GM06990 (cell line): ENCODE data around the gene TMEM132C.

Experiments
- DNase-seq: peaks from one replicate; pipeline ENCODE4 v3.0.0-alpha.2; 2011; ENCODE audit not compliant: insufficient read length; ENCODE audit errors: extremely low read depth
- H3K27me3 ChIP-seq: replicated peaks from 2 replicates; pipeline ENCODE4 v1.6.0; 2011; ENCODE audit warnings: low read length; ENCODE audit not compliant: control insufficient read depth, insufficient read depth
- H3K36me3 ChIP-seq: 2 replicates; pipeline ENCODE4 v1.5.1; 2011; ENCODE audit warnings: low read length; ENCODE audit not compliant: control insufficient read depth, insufficient read depth
- H3K4me3 ChIP-seq: replicated peaks from 2 replicates; pipeline ENCODE4 v1.5.1; 2011; ENCODE audit warnings: low read depth, mild to moderate bottlenecking, control low read depth, low read length
- TF ChIP-seq, protein P1 (sequence below): IDR thresholded peaks from 2 replicates; pipeline ENCODE4 v1.5.1; 2011; ENCODE audit warnings: low read length, control low read depth, mild to moderate bottlenecking, inconsistent platforms; ENCODE audit not compliant: insufficient read depth, poor library complexity, severe bottlenecking

Gene TMEM132C

DNA sequence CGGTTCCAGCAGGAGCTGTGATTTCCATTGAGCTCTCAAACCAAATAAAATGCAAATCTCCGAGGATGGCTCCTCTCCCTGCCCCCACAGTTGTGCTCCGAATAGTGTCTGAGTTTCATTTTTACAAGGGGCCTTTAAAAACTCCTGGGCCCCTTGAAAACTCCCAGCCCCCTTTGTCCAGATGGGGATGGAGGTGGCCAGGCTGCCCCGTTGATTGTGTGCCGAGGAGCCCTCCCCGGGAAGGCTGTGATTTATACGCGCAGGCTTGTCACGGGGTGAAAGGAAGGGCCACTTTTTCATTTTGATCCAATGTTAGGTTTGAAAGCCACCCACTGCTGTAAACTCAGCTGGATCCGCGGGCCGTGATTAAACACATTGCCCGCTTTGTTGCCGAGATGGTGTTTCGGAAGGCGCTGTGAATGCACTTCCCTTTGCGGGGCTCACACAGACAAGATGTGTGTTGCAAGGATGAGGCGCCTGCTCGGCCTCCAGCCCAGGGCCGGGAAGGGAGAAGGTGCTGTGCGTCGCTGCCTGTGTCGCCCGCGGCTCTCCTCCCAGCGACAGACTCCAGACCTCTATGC, 98.8 kb downstream of the TMEM132C start:
- Histone ChIP-seq H3K4me3 (no peak overlapping the region), H3K36me3 (no peaks in the 10 kb centered on the region), H3K27me3 (no peaks in the 10 kb centered on the region)
- TF ChIP-seq, protein P1, sequence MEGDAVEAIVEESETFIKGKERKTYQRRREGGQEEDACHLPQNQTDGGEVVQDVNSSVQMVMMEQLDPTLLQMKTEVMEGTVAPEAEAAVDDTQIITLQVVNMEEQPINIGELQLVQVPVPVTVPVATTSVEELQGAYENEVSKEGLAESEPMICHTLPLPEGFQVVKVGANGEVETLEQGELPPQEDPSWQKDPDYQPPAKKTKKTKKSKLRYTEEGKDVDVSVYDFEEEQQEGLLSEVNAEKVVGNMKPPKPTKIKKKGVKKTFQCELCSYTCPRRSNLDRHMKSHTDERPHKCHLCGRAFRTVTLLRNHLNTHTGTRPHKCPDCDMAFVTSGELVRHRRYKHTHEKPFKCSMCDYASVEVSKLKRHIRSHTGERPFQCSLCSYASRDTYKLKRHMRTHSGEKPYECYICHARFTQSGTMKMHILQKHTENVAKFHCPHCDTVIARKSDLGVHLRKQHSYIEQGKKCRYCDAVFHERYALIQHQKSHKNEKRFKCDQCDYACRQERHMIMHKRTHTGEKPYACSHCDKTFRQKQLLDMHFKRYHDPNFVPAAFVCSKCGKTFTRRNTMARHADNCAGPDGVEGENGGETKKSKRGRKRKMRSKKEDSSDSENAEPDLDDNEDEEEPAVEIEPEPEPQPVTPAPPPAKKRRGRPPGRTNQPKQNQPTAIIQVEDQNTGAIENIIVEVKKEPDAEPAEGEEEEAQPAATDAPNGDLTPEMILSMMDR: no peak
- no peak for DNase-seq

DNA sequence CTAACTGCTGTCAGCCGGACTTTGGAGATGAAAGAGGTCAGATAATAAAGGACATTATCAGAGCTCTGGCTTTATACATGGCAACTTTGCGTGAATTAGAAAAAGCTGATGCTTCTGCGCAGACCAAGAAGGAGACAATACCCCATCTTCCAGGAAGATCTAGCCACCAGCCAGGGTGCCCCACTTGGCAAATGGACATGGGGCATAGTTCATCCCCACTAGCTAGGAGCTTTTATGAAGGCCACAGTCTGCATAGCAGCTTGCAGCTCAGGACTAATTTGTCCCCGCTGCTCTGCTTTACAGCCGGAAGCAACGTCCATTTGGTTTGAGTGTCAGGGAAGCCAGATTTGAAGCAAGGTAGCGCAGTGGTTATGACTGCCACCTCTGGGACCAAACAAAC, 101.0 kb downstream of the TMEM132C start:
- no peak overlapping the region for H3K4me3 ChIP-seq
- H3K27me3 ChIP-seq: no peaks in the 10 kb centered on the region
- H3K36me3 ChIP-seq: no peaks in the 10 kb centered on the region
- TF ChIP-seq, protein P1: no peak
- no peak for DNase-seq

DNA sequence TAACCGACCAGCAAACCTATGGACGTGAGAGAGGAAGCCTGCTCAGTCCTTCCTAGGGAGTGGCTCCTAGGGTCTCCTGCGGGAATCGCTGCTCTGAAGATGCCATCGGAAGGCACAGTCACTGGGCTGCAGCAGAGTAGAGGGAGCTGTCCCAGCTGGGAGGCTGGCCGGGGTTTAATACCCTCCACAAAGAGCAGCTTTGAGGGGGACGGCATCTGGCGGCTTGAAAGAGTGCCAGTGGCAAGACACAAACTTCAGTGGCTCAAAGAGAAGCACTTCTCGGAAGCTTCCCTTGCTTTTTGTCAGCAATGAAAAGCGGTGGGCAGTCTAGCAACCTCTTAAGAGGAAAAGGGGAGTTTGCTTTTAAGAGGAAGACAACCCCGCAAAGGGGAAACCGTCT, 114.6 kb downstream of the TMEM132C start:
- H3K4me3 ChIP-seq: no peak overlapping the region
- no peaks in the 10 kb centered on the region for H3K36me3 ChIP-seq
- no peak for DNase-seq
- TF ChIP-seq, protein P1: no peak
- H3K27me3 ChIP-seq: no peaks in the 10 kb centered on the region

DNA sequence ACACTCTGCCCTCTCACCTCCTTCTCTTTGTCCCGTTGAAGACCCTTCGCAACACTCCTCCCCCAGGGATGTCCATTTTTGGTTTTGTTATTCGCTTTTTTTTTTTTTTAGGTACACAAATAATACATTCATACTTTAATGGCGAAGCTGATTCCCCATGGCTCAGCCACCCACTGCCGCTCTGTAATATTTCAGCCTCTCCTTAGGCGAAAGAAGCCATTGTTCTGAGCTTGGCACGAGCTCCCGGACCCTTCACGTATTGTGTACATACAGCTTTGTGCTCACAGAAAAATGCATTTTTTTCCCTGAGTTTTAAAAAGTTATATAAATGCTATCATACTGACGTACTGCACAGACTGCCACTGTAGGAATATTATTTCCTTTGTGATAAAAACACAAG, 115.0 kb downstream of the TMEM132C start:
- no peak for DNase-seq
- Histone ChIP-seq H3K27me3 (no peaks in the 10 kb centered on the region), H3K4me3 (no peak overlapping the region), H3K36me3 (no peaks in the 10 kb centered on the region)
- TF ChIP-seq, protein P1: no peak

DNA sequence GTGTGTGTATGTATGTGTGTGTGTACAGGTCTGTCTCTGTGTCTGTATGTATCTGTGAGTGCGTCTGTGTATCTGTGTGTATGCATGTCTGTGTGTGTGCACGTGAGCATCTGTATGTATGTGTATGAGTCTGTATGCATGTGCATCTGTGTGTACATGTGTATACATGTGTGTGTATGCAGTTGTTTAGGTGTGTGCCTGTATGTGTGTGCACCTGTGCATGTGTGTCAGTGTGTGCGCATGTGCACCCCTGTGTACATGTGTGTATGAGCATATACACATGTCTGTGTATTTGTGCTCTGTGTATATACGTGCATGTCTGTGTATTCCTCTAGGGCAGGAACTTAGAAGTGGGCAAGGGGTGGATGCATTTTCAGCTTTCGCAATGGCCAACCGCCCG, 116.0 kb downstream of the TMEM132C start:
- no peaks in the 10 kb centered on the region for H3K36me3 ChIP-seq
- no peak for DNase-seq
- TF ChIP-seq, protein P1: no peak
- H3K27me3 ChIP-seq: no peaks in the 10 kb centered on the region
- H3K4me3 ChIP-seq: no peak overlapping the region

DNA sequence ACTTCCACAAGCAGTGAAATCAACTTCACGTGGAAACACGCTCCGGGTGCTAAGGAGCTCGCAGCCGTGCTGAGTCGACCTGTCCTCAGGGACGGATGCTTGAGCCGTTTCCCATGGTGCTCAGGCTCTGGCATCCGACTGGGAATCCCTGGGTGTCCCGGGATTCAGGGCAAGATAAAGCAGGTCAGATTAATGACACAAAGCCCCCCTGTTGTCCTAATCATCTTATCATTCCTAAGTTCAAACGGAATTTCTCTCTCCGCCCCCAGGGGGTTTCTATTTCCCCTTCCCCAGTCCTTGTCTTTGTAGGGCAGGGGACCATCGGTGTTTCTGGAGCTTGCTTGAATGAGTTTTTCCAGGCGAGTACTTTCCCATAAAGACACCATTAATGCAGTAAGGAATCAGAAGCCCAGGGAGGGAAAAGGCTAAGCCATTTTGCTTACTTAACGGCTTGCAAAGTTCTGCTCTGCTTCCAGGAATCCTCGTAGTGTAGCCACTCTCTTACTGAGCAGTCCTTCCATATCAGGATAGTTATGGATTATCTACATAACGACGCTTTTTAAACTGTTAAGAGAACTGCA, 116.5 kb downstream of the TMEM132C start:
- H3K4me3 ChIP-seq: no peak overlapping the region
- DNase-seq: no peak
- H3K36me3 ChIP-seq: no peaks in the 10 kb centered on the region
- TF ChIP-seq, protein P1: no peak
- no peaks in the 10 kb centered on the region for H3K27me3 ChIP-seq
